ENCODE results near the gene KCNIP4.

KCNIP4 gene

DNA sequence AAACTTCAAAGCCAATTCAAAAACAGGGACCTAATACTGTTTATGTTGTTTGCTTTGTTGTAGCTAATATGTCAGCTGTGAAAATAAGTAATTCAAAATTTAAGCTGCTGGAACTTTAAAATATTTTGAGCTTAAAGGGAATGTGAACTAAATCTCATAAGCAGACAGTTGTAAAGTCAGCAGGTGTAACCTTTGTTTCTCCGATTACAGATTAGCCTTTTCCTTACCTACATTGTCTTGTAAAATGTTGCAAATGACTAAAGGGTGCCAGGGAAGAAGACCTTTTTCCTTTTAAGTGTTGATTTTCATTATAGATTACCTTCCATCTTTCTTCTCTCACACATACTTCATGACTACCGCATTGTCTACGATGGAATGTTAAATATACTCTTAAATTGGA lies 405.1 kb downstream of the KCNIP4 start:
- TF ChIP-seq, protein P1, sequence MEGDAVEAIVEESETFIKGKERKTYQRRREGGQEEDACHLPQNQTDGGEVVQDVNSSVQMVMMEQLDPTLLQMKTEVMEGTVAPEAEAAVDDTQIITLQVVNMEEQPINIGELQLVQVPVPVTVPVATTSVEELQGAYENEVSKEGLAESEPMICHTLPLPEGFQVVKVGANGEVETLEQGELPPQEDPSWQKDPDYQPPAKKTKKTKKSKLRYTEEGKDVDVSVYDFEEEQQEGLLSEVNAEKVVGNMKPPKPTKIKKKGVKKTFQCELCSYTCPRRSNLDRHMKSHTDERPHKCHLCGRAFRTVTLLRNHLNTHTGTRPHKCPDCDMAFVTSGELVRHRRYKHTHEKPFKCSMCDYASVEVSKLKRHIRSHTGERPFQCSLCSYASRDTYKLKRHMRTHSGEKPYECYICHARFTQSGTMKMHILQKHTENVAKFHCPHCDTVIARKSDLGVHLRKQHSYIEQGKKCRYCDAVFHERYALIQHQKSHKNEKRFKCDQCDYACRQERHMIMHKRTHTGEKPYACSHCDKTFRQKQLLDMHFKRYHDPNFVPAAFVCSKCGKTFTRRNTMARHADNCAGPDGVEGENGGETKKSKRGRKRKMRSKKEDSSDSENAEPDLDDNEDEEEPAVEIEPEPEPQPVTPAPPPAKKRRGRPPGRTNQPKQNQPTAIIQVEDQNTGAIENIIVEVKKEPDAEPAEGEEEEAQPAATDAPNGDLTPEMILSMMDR (IDR thresholded peaks at IDR 0.05; ENCODE audit: insufficient read depth, low read depth, low read length, missing control alignments): no peak
- H3K4me3 ChIP-seq (ENCODE audit: low read length): no peak overlapping the region
- no peak for DNase-seq (ENCODE audit: low read depth)

DNA sequence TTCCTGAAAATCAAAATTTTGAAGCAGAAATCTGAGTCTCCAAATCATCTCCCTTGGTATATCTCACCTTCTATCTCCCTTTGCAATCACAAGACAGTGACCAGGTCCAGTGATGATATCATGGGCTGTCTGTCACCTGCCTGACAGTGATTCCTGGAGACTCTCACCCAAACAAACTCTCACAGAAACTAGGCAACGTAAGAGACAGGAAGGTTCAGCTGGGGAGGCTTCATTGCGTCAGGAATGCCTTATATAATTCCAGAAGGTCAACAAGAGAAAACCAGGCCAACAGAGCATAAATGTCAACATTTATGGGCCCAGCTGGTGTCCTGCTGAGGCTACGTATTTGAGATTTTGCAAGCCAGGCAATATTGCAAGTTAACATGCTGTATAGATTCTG lies 412.7 kb downstream of the KCNIP4 start:
- no peak for DNase-seq (ENCODE audit: low read depth)
- H3K4me3 ChIP-seq (ENCODE audit: low read length): no peak overlapping the region
- TF ChIP-seq, protein P1 (IDR thresholded peaks at IDR 0.05; ENCODE audit: insufficient read depth, low read depth, low read length, missing control alignments): no peak

DNA sequence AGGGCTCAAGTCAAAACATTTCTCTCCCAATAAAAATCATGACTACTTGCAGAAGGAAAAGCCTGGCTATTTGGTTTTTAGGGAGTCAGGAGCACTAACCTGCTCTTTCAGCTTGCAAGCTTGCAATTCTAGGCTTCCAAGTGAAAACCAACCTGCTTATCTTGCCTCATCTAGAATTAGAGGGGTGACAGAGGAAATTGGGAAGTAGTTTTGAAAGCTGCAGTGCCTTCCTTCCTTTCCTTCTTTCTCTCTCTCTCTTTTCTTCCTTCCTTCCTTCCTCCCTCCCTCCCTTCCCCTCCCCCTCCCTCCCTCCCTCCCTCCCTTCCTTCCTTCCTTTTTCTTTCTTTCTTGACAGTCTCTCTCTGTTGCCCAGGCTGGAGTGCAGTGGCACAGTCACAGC lies 417.5 kb downstream of the KCNIP4 start:
- DNase-seq (ENCODE audit: low read depth): no peak
- H3K4me3 ChIP-seq (ENCODE audit: low read length): no peak overlapping the region

DNA sequence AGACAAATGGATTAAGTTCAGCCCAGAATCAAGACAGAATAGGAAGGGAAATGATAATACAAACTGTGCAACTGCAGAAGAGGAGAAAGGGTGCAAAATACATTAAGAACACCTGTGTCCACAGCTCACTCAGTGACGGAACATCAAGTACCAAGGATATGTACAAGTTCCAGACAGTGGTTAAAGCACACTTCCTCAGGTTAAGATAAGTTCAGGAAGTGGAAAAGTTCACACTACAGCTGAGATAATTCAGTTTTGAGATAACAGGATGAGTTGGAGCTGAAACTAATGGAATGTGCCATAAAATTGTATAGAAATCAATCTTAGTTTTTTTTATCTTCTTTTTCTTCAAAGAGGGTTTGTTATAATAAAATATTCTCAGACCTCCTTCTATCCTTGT lies 419.4 kb downstream of the KCNIP4 start:
- no peak for DNase-seq (ENCODE audit: low read depth)
- TF ChIP-seq, protein P1 (IDR thresholded peaks at IDR 0.05; ENCODE audit: insufficient read depth, low read depth, low read length, missing control alignments): no peak
- H3K4me3 ChIP-seq (ENCODE audit: low read length): no peak overlapping the region

More for the DNA sequence above, 417.5 kb downstream of the KCNIP4 start:
- TF ChIP-seq, protein P1 (IDR thresholded peaks at IDR 0.05; ENCODE audit: insufficient read depth, low read depth, low read length, missing control alignments): no peak

DNA sequence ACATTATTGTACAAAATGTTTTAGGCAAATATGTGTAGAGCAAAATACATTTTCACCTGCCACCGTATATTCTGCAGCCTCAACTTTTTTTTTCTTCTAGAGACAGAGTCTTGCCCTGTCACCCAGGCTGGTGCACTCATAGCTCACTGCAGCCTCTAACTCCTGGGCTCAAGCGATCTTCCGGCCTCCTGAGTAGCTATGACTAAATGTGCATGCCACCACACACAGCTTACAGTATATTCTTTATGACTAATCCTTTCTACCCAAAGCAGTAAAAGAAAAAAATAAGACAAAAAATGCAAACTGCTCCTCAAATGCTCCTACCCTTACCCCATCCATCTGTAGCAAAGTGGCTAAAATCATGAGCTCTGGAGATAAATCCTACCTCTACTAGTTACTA lies 426.3 kb downstream of the KCNIP4 start:
- peak; percentile 1 for DNase-seq (ENCODE audit: low read depth)
- H3K4me3 ChIP-seq (ENCODE audit: low read length): no peak overlapping the region
- TF ChIP-seq, protein P1 (IDR thresholded peaks at IDR 0.05; ENCODE audit: insufficient read depth, low read depth, low read length, missing control alignments): no peak

DNA sequence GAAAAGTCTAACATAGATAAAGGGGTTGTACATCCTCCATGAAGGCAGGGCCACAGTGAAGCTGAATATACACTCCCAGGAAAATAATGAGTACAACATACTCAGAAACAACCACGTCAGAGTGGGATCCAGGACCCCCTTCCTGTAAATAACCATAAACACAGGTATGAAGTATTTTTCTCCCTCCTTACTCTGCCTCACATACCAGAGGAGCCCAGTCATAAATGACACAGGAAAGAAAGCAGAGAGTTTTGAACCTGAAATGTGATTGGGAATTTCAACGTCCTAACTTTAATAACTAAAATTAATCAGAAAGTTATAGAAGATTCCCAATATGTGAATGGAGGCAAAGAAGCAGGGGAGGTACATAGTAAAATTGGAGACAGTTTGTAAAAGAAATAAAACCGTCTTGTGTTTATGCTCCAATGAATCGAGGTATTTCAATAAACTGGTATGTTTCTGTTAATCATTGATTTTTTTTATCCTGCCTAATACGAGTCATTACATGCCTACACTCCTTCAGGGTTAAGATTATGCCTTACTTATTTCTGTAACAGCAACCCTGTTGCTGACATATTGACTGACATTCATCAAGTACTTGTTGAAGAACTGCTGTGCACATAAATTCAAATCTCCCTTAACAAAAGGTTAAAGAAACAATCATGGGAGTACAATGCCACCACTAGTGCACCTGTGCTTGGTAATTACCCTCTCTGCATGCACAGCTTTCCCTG lies 431.3 kb downstream of the KCNIP4 start:
- TF ChIP-seq, protein P1 (IDR thresholded peaks at IDR 0.05; ENCODE audit: insufficient read depth, low read depth, low read length, missing control alignments): no peak
- peak; percentile 1 for DNase-seq (ENCODE audit: low read depth)
- H3K4me3 ChIP-seq (ENCODE audit: low read length): no peak overlapping the region
